NOMO-1 treated with dmso at 0.1 percent for 144 hours (cell line): Measurements from ENCODE around the gene PDCD5.
"Not testable (repeated sequence)": the region's sequence is repeated elsewhere in the genome, so short reads cannot be mapped to it uniquely, and the experiment has no call there.

Experiments used
- DNase-seq: peaks from one replicate; lab custom pipeline; 2025; ENCODE audit not compliant: unreplicated experiment; lab: John Stamatoyannopoulos, UW

PDCD5 gene

DNA sequence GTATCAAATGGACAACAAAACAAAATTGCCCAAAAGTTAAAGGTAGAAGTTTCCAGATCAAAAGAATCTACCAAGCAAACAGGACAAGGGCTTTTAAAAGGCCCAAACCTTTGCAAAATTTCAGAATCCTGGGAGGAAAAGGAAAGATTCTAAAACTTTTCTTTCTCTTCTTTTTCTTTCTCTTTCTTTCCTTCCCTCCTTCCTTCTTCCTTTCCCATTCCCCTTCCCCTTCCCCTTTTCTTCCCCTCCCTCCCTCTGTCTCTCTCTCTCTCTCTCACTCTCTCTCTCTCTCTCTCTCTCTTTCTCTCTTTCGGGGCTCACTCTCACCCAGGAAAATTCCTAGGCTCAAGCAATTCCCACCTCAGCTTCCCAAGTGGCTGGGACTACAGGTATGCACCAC lies 4.2 kb upstream of the PDCD5 start:
- no peak for DNase-seq

DNA sequence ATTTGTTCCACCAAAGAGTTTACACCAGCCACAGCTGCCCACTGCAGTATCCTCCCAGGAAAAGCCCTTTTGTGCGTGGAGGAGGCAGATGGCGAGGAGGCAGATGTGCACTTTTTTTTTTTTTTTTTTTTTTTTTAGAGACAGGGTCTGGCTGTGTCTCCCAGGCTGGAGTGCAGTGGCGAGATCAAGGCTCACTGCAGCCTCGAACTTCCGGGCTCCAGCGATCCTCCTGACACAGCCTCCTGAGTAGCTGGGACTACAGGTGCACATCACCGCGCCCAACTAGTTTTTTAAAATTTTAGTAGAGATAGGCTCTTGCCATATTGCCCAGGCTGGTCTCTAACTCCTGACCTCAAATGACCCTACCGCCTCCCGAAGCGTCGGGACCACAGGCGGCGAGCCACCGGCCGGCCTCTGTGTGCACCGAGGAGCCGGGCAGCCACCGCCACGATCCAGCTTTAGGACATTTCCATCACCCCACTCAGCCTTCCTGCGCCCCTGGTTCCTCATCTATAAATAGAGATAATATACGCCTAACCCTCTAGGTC lies 563 bp upstream of the PDCD5 start:
- no peak for DNase-seq

DNA sequence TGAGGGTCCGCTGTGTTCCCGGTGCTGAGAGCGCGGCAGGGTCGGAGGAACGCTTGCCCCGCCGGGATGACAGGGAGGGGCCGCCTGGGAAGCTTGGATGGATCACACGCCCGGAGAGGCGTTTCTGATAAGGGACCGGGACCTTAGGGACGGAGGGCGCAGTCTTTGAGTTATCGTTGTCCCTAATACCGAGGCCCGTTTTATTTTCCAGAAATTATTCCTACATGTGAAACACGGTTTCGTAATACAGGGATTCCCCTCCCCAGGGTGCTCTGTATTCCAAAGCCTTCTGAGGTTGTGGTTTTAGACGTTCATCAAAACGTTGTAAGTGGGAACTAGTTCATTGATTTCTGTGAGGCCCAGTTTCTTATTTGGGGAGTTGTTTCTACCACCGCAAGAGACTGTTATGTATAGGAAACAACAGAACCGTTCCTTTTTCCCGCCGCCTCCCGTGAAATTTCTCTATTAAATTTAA lies 752 bp downstream of the PDCD5 start:
- no peak for DNase-seq

DNA sequence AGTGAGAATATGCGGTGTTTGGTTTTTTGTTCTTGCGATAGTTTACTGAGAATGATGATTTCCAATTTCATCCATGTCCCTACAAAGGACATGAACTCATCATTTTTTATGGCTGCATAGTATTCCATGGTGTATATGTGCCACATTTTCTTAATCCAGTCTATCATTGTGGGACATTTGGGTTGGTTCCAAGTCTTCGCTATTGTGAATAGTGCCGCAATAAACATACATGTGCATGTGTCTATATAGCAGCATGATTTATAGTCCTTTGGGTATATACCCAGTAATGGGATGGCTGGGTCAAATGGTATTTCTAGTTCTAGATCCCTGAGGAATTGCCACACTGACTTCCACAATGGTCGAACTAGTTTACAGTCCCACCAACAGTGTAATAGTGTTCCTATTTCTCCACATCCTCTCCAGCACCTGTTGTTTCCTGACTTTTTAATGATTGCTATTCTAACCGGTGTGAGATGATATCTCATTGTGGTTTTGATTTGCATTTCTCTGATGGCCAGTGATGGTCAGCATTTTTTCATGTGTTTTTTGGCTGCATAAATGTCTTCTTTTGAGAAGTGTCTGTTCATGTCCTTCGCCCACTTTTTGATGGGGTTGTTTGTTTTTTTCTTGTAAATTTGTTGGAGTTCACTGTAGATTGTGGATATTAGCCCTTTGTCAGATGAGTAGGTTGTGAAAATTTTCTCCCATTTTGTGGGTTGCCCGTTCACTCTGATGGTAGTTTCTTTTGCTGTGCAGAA lies 6.9 kb downstream of the PDCD5 start:
- not testable (repeated sequence) for DNase-seq

DNA sequence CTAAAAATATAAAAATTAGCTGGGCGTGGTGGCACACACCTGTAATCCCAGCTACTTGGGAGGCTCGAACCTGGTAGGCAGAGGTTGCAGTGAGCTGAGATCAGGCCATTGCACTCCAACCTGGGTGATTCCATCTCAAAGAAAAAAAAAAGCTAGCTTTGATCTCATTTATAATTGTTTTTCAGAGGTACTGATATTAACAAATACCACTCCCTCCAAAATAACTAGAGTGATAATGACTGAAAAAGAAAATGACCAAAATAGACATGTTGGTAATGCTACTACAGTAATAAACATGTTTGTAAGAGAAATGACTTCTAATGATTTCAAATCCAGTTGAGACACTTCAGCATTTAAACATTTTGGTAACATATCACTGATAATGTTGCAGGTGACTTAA lies 13.0 kb downstream of the PDCD5 start:
- DNase-seq = no peak

DNA sequence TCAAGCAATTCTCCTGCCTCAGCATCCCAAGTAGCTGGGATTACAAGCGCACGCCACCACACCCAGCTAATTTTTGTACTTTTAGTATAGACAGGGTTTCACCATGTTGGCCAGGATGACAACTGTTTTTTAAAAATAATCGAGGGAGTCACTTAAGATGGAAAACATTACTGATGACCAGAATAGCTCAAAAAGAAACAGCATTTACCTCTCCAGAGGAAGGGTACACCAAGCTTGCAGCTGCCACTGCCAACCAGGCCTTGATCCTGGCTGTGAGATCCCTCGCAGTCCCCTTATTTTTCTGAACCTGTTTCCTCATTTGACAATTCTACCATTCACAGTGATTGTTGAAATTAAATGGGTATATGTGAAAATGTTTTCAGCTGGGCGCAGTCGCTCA lies 14.5 kb downstream of the PDCD5 start:
- DNase-seq = no peak

DNA sequence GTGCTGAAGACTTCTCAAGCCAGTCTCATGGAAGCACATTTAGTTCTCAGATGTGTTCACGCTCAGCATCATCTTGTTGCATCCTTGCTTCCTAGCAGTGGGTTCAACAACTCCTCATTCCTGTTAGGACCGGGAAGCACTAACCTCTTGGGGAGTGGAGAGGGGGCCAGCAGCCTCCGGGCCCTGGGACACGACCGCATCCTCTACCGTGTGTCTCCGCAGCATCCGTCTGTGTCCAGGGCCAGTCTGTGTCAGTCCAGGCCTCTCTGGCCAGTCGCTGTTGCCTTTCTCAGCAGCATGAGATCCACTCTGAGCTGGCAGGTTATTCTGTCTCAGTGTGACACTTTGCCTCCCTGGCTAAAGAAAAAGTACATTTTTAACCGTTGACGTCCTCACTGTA lies 17.0 kb downstream of the PDCD5 start:
- DNase-seq = no peak

DNA sequence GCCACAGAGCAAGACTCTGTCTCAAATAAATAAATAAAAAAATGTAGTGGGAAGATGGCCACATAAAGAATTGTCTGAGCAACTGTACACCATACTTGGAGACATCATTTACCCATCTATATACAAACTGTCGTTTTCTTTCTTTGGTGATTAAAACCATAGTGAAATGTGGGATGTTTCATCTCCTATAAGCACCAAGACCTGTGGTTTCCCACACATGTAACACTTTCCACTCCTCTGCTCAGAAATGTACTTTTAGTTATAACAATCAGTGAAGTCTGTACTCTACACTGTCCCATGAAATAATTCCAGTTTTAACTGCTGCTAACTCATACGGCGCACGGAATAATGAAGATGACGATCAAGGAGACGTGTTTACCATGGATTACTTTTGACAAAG lies 18.3 kb downstream of the PDCD5 start:
- DNase-seq = no peak

DNA sequence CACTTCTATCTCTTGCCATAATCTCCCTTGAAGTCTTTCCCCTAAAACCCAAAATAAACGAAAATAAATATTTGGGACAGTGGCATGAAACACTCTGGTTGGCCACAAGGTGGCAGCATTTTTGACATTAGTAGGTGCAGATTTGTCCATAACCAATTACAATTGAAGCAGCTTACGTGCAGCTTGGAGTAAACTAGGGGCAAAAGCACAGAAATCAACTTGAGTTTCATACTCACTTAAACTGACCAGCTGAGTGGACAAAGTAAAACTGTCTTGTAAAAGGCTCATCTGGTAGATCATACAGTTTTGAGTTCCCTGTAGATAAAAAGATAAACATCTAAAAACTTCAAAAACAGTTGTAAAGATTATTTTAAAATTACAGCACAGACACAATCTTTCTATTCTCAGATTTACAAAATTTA lies 18.8 kb downstream of the PDCD5 start:
- DNase-seq = no peak

DNA sequence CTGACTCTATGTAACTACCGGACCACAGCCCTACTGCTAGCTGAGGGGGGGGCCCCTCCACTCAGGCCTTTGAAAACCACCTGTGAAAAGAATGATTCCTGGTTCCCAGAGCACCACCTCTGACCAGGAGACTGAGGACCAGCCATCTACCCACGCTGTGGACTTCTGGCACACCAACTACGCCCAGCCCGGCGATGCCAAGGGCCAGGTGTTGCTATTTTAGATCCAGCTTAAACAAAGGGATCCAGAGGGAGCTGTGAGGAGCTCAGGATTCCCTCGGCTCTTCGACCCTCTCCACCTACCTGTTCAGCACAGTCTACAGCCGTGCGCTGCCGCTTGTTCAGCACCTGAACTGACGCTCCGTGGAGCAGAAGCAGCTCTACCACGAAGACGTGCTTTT lies 23.0 kb downstream of the PDCD5 start:
- DNase-seq = no peak

DNA sequence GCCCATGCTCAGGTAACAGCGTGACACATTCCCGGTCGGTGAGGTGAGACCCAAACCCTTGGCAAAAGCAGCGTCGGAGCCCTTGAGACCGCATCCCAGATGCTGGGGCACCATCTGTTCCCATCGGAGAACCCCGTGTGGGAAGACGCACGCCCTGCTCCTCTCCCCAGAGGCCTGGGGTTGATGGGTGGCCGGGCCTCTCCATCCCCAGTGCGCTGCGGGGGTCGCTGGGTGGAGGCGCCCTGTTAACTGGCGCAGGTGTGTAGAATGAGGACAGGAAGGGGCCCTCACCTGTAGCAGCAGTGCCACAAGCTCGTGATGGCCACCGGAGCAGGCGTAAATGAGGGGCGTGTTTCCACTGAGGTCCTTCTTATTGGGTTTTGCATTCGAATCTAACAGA lies 24.6 kb downstream of the PDCD5 start:
- no peak for DNase-seq

DNA sequence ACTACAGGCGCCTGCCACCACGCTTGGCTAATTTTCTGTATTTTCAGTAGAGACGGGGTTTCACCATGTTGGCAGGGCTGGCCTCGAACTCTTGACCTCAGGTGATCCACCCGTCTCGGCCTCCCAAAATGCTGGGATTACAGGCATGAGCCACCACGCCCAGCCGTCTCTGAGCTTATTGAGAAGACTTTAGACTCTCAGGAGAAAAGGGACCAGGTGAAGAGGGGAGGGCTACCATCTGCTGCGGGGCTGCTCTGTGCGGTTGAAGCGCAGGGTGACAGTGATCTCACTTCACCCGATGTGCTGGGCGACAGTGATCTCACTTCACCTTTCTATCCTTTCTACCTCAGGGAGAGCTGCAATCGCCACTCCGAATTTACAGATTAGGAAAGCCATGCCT lies 25.3 kb downstream of the PDCD5 start:
- no peak for DNase-seq

DNA sequence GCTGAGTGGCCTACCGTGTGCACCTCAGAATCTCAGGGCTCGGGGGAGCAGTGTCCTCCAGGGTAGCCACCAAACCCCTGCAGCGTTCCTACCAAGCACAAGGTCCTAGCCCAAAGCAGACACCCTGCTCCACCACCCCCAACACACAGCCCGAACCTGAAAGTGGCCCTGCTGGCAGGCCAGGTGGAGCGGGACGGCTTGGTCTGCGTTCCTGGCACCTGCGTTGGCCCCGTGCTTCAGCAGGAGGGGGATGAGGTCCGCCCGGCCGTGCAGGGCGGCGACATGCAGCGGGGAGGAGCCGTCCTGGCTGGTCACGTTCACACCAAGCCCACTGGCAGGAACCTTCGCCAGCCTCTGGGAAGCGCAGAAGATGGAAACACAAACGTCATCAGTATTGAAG lies 26.5 kb downstream of the PDCD5 start:
- DNase-seq = no peak

DNA sequence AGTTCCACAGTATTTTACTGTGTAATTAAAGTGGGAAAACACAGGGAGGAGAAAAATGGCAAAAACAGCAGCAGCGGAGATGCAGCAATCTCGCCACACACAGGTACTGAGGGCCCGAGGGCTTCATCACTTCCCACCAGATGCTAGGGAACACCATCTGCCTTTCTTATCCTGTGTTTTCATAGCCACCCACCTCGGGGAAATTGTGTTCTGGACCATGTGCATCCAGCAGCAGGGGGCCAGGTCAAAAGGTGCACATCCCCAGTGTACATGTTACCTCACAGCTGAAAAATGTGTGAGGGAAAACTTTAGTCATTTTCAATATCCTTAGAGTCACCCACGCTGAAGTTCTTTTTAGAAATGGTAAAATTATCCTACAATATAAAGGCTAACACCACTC lies 30.2 kb downstream of the PDCD5 start:
- DNase-seq = no peak

DNA sequence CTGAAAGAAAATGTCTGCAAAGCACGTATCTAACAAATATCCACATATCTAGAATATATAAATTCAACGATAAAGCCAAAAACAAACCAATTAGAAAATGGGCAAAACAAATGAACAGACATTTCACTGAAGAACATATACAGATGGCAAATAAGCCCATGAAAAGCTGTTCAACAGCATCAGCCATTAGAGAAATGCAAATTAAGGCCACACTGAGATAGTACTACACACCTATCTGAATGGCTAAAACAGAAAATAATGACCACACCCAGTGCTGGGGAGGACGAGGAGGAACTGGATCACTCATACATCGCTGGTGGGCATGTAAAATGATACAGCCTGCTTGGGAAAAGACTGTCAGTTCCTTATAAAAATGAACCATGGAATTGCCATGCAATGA lies 32.0 kb downstream of the PDCD5 start:
- DNase-seq = no peak

DNA sequence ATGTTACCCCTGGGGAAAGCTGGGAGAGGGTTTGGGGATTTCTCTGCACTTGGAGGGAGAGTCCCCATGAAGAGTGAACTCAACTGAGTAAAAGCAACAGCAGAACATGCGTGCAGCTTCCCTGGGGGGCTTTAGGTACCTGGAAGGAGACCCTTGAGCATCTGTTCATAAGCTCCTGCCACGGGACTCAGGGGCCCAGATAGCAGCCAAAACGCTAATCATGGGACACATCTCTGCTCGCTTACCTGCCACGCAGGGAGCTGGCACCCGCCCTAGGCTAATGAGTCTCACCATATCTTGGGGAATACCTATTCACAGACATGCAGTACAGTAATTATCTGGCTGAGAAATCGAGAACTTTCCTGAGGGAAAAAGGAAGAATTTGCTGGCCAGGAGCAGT lies 33.9 kb downstream of the PDCD5 start:
- DNase-seq = no peak

DNA sequence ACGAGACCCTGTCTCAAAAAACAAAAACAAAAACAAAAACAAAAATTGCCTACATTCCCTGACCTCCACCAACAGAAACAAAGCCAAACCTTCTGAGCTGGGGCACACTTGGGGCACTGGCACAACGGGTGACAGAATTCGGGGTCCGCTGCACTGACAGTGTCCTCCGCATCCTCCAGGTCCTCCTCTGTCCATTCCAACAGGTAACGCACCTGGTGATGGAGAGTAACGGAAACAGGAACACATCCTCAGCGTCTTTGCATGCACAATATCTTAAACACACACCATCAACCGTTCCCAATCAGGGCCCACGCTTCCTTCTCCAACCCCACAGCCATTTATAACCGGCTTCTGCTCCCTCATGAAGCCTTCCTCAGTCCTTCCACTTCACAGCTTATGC lies 34.6 kb downstream of the PDCD5 start:
- no peak for DNase-seq

DNA sequence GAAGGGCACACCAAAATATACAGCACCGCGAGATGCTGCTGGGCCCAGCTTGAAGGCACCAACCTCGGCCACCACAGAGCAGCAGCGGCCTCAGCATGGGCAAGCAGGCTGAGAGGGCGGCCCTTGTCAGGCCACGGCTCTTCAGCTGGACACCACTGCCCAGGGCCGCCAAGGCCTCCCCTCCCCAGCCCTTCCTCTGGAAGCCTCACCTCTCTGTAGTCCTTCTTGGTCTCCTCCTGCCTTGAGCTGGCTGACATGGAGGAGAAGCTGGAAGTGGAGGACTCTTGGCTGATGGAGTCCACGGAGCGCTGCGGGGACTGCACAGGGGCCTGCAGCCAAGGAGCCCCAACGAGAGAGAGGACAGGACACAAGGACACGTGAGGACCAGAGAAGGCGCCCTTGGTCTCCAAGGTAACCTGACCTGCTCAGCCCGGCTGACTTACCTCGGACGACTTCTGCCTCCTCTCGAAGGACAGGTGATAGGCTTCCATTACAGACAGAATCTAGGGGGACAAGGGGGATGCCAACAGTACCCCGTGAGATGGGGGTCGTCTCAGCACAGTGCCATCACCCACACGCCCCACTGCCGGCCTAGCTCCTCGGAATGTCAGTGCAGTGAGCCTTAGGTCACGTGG lies 38.2 kb downstream of the PDCD5 start:
- DNase-seq = no peak

DNA sequence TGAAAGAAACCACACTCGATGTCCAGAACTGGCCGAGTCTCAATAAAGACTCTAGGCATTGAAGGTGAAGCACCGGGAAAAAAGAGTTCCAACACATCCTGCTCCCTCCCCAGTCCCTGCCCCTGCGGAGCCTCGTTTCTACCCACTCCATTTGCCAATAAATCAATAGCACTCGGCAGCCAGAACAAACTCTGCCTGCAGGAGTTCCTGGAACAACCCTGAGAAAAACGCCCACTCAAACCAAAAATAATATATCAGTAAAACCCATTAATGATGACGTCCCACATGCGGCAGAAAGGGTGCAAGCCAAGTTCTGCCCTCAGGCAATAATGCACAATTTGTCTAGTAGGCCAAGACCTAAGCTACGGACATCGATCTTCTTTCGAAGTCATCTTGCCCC lies 41.0 kb downstream of the PDCD5 start:
- DNase-seq = no peak

DNA sequence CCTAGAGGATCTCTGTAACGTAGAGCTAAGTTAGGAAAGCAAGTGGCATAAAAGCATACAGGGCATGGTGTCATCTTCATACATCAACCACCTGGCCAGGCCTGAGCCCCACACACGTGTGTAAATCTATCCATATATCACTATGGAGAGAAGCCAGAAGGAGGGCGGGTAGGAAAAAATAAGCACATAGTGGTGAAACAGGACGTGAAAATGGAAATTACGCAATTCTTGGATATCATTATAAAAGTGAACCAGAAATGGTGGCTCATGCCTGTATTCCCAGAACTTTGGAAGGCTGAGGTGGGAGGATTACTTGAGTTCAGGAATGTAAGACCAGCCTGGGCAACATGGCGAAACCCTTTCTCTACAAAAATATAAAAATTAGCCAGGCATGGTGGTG lies 43.4 kb downstream of the PDCD5 start:
- DNase-seq = no peak

DNA sequence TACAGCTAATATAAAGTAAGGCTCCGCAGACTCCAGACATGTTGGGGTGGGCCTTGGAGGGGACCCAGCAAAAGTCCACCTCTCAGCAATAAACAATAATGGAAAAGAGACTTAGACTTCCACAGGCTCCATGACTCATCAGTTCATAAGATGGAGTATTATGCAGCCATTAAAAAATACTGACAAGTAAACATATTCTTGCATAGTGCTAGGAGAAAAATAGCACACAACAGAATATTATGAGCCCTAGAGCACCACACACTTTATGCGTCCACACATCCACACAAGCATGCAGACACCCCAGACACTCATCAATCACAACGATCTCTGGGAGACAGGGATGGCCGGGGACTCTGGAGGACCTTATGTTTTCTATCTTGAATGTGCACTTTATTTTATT lies 46.0 kb downstream of the PDCD5 start:
- DNase-seq = no peak

DNA sequence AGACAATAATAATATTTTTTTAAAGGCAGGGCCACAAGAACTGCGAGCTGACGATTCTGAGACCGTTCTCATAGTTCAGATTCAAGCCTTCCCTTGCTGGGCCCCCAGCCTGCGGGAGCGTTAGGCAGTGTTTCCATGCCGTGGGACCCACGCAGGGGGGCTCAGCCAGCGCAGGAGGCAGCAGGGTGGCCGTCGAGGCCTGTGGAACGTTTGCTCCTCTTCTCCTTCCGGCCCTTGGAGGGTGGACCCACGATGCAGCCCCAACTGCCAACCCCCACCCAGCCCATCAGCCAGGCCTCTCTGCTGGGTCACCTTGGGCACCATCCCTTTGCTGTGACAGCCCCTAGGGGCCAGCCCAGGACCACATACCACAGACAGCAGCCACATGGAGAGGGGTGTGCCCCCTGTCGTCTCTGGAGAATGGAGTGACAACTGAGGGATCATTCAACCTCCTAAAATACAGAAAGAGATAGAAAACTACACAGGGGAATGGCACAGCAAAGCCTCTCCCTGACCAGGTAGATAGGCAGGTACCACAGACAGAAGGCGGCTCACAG lies 46.8 kb downstream of the PDCD5 start:
- DNase-seq = no peak
